ENCODE measurements around the gene ZNF605.
"Not testable (repeated sequence)": the region's sequence is repeated elsewhere in the genome, so short reads cannot be mapped to it uniquely, and the experiment has no call there.

The ZNF605 gene

GRCh38 chr12:132949936-132950837, 5.9 kb downstream of the ZNF605 start:
- DNase-seq (ENCODE audit: low spot score): no peak

- no peak for DNase-seq (ENCODE audit: low spot score)
These were observed 7.7 kb downstream of the ZNF605 start for GRCh38 chr12:132948146-132949066.

- DNase-seq (ENCODE audit: low spot score): no peak
These were observed 9.8 kb downstream of the ZNF605 start for GRCh38 chr12:132946246-132946820.

GRCh38 chr12:132945806-132946205, 10.3 kb downstream of the ZNF605 start:
- DNase-seq (ENCODE audit: low spot score): no peak

- DNase-seq (ENCODE audit: low spot score): no peak
These were observed 13.5 kb downstream of the ZNF605 start for GRCh38 chr12:132942611-132943010.

GRCh38 chr12:132941336-132941954, 14.7 kb downstream of the ZNF605 start:
- DNase-seq (ENCODE audit: low spot score): no peak

- no peak for DNase-seq (ENCODE audit: low spot score)
These were observed 15.9 kb downstream of the ZNF605 start for GRCh38 chr12:132940071-132940719.

GRCh38 chr12:132938807-132939206, 17.3 kb downstream of the ZNF605 start:
- not testable (repeated sequence) for DNase-seq (ENCODE audit: low spot score)

GRCh38 chr12:132937476-132937875, 18.6 kb downstream of the ZNF605 start:
- no peak for DNase-seq (ENCODE audit: low spot score)

GRCh38 chr12:132936921-132937320, 19.2 kb downstream of the ZNF605 start:
- DNase-seq (ENCODE audit: low spot score): not testable (repeated sequence)

- no peak for DNase-seq (ENCODE audit: low spot score)
These were observed 19.9 kb downstream of the ZNF605 start for GRCh38 chr12:132936163-132936562.

GRCh38 chr12:132926415-132926833, 29.7 kb downstream of the ZNF605 start:
- DNase-seq (ENCODE audit: low spot score): no peak

- DNase-seq (ENCODE audit: low spot score): no peak
These were observed 30.3 kb downstream of the ZNF605 start for GRCh38 chr12:132925597-132926414.

GRCh38 chr12:132924356-132924755, 31.8 kb downstream of the ZNF605 start:
- DNase-seq (ENCODE audit: low spot score): no peak

- DNase-seq (ENCODE audit: low spot score): no peak
These were observed 32.7 kb downstream of the ZNF605 start for GRCh38 chr12:132923356-132923909.

GRCh38 chr12:132922676-132923075, 33.4 kb downstream of the ZNF605 start:
- no peak for DNase-seq (ENCODE audit: low spot score)

GRCh38 chr12:132921685-132922084, 34.4 kb downstream of the ZNF605 start:
- no peak for DNase-seq (ENCODE audit: low spot score)

GRCh38 chr12:132918680-132919079, 37.4 kb downstream of the ZNF605 start:
- DNase-seq (ENCODE audit: low spot score): no peak

- no peak for DNase-seq (ENCODE audit: low spot score)
These were observed 47.1 kb downstream of the ZNF605 start for GRCh38 chr12:132909030-132909368.

All from hematopoietic multipotent progenitor cell treated with erythropoietin and hydrocortisone succinate and interleukin-3 and kit ligand, for 15 days (in vitro differentiated cells).